ENCODE data around the gene SORCS2.

DNA sequence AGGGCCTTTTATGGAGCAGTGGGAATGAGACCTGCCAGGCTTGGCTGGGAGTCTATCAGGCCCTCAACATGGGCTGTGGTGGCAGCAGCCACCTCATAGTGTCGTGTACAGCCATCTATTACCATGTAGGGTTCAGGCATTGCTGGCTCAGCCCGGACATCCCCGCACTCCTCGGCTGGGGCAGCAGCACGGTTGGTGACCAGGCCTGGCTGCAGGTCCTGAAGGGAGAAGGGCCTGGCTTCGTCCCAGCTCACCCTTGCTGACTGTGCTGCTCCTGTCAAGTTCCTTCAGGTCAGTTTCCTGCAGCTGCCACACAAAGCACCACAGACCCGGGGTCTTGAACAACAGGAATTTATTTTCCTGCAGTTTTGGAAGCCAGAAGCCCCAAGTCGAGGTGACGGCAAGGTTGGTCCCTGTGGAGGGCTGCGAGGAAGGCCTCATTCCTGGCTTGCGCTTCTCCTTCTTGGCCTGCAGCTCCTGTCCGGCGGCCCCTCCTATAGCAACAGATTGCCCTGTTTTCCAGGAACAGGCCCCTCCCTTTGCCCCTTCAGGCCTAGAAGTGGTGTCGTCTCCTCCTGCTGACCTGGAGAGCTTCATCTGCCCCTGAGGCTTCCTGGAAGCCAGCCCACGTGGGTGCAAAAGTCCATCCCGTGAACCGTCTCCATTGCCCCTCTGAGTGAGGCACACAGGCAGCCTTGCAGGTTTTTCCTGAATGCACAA lies 25.2 kb upstream of the SORCS2 start:
- TF ChIP-seq, protein P1, sequence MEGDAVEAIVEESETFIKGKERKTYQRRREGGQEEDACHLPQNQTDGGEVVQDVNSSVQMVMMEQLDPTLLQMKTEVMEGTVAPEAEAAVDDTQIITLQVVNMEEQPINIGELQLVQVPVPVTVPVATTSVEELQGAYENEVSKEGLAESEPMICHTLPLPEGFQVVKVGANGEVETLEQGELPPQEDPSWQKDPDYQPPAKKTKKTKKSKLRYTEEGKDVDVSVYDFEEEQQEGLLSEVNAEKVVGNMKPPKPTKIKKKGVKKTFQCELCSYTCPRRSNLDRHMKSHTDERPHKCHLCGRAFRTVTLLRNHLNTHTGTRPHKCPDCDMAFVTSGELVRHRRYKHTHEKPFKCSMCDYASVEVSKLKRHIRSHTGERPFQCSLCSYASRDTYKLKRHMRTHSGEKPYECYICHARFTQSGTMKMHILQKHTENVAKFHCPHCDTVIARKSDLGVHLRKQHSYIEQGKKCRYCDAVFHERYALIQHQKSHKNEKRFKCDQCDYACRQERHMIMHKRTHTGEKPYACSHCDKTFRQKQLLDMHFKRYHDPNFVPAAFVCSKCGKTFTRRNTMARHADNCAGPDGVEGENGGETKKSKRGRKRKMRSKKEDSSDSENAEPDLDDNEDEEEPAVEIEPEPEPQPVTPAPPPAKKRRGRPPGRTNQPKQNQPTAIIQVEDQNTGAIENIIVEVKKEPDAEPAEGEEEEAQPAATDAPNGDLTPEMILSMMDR (IDR thresholded peaks at IDR 0.05): no peak
- no peak for TF ChIP-seq POLR2A (IDR thresholded peaks at IDR 0.05)

All from right lobe of liver (tissue), 4 donors.